Measurements from ENCODE around the gene HOOK2. TPM values are rescaled to one million over a fixed set of nuclear protein-coding genes. Genes with fewer than 3 reads are reported as not detected.

HOOK2 gene
- total and polyA plus RNA-seq, 2 of the 13 experiments (the other 11 are each of a cell fraction or from before 2014, with no cell fraction given): 9.2 to 12.9 TPM

- TF ChIP-seq ZBTB25 (CRISPR knock-in tag; IDR thresholded peaks at IDR 0.05) (peak; percentile 78; the same call in 1 of the 2 replicates), ZNF276 (CRISPR knock-in tag; IDR thresholded peaks at IDR 0.05; ENCODE audit: low read depth) (no peak), ZNF749 (CRISPR knock-in tag; IDR thresholded peaks at IDR 0.05; ENCODE audit: borderline replicate concordance) (no peak), SP1 (IDR thresholded peaks at IDR 0.05) (no peak), SP1 (CRISPR knock-in tag; IDR thresholded peaks at IDR 0.05) (0 out of 2 replicates have a peak, but pooled peaks have one; percentile 33), SOX5 (CRISPR knock-in tag; IDR thresholded peaks at IDR 0.05; ENCODE audit: borderline replicate concordance) (0 out of 2 replicates have a peak, but pooled peaks have one; percentile 18), ZNF280D (CRISPR knock-in tag; IDR thresholded peaks at IDR 0.05) (peak; percentile 74; the same call in 1 of the 2 replicates), ZBTB38 (CRISPR knock-in tag; IDR thresholded peaks at IDR 0.05) (peak; percentile 68), ETV5 (CRISPR knock-in tag; IDR thresholded peaks at IDR 0.05; ENCODE audit: borderline replicate concordance) (0 out of 2 replicates have a peak, but pooled peaks have one; percentile 25), DRAP1 (CRISPR knock-in tag; IDR thresholded peaks at IDR 0.05) (0 out of 2 replicates have a peak, but pooled peaks have one; percentile 34), ZNF317 (CRISPR knock-in tag; IDR thresholded peaks at IDR 0.05) (no peak), FOXA3 (CRISPR knock-in tag; IDR thresholded peaks at IDR 0.05) (0 out of 2 replicates have a peak, but pooled peaks have one; percentile 11), SAP130 (CRISPR knock-in tag; IDR thresholded peaks at IDR 0.05; ENCODE audit: low read depth) (peak; percentile 80), ZNF687 (CRISPR knock-in tag; IDR thresholded peaks at IDR 0.05) (peak; percentile 48; the same call in 1 of the 2 replicates), MIXL1 (CRISPR knock-in tag; IDR thresholded peaks at IDR 0.05) (0 out of 2 replicates have a peak, but pooled peaks have one; percentile 23), NR2F6 (IDR thresholded peaks at IDR 0.05) (no peak), NR2F6 (CRISPR knock-in tag; IDR thresholded peaks at IDR 0.05) (peak; percentile 67; the same call in 1 of the 2 replicates)
Measured at GRCh38 chr19:12796146-12797071, 21.1 kb upstream of the HOOK2 start (continued).

All from HepG2 (cell line).